ENCODE data around the gene CITED4.

GRCh38 chr1:40856656-40857302 lies 5.4 kb downstream of the CITED4 start:
- TF ChIP-seq CTCF (IDR thresholded peaks at IDR 0.05), result no peak
- TF ChIP-seq POLR2A (IDR thresholded peaks at IDR 0.05), result no peak

Measured in testis (tissue), 2 donors.